GM19468 (cell line): ENCODE data around the gene GBGT1.
"Not testable (repeated sequence)": the region's sequence is repeated elsewhere in the genome, so short reads cannot be mapped to it uniquely, and the experiment has no call there.

ENCODE experiments used
- ATAC-seq: cut with Tn5 transposase; IDR thresholded peaks from one replicate; pipeline ENCODE4 v1.9.1; 2021; ENCODE audit warnings: mild to moderate bottlenecking, moderate library complexity, moderate number of reproducible peaks; ENCODE audit not compliant: unreplicated experiment; ENCODE audit errors: extremely low read depth

GBGT1 gene

DNA sequence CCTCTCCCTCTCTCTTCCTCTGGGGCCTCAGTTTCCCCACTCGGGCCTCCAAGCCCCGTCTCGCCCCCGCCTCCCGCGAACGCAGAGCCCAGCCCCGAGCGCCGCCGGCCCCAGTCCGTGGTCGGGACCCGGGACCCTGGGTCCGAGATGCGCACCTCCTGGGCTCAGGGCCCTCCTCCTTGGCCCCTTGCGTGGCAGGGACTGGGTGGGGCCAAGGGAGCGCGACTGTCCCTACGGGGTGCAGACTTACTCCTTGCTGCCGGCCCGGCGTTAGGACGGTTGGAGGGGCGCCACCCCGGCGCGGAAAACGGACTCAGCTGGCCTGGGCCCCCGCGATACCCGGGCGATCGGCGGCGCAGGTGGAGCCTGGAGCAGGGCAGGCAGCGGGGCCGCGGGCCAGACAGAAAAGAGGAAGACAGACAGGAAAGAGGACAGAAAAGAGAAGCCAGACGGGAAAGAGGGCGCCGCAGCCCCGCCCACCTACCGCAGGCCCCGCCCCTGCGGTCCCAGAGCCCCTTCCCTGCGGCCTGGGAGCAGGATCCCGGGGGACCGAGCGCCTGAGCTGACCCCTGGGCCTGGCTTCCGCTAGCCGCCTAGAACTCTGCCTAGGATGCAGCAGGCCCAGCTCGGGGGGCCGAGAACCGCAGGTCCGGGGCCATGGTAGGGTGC is at the start of gene GBGT1:
Gene GBGT1, minus strand, starts transcription at position 411 of the 669 bp plus-strand sequence. CDS start 1,502 bp downstream, outside the sequence.
- ATAC-seq, result no peak

- ATAC-seq, result no peak
Observed at GRCh38 chr9:133210609-133211008, 46.9 kb upstream of the GBGT1 start.

DNA sequence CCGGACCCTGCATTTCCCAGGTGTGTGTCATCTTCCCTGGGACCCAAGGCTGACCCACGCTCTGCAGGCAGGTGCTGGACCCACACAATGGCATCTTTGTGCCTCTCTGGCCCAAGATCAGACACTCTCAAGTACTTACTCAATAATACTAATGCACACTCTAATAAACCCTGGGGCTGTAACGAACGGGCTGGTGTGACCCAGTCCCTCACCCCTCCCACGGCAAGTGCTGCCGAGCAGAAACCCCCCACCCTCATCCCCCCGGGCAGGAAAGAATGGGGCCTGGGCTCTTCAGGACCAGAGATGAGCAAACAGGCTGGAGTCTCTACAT is 46.5 kb upstream of the GBGT1 start:
- ATAC-seq, result no peak

- ATAC-seq, result not testable (repeated sequence)
Observed at GRCh38 chr9:133209327-133210201, 45.9 kb upstream of the GBGT1 start.

- ATAC-seq, result not testable (repeated sequence)
Observed at GRCh38 chr9:133208880-133209300, 45.2 kb upstream of the GBGT1 start, which contains the start of gene OBP2B. TSS of gene OBP2B (minus strand) at chr9:133209250. CDS start at chr9:133209199, 51 bp downstream.

- not testable (repeated sequence) for ATAC-seq
Observed at GRCh38 chr9:133208171-133208879, 44.6 kb upstream of the GBGT1 start.

DNA sequence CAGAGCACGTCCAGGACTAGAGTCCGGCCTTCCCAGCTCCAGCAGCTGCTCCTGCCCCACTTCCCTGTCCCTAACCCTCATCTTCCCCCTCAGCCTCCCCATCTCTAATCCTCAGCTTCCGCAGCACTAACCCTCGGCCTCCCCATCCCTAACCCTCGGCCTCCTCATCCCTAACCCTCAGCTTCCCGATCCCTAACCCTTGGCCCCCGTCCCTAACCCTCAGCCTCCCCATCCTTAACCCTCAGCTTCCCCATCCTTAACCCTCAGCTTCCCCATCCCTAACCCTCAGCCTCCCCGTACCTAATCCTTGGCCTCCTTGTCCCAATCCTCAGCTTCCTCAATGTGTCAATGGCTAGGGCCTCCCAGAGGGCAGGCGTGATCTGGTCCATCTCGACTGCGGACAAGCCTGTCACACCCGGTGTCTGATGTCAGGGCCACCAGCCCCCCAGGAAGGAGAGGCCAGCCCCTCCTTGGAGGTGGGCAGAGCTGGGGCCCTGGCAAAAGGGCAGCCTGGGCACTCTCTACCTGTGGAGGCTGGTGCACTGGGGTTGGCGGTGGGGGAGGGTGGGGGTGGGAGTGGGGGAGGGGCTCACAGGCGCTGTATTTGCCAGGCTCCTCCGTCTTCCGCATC is 43.9 kb upstream of the GBGT1 start:
- ATAC-seq, result no peak

DNA sequence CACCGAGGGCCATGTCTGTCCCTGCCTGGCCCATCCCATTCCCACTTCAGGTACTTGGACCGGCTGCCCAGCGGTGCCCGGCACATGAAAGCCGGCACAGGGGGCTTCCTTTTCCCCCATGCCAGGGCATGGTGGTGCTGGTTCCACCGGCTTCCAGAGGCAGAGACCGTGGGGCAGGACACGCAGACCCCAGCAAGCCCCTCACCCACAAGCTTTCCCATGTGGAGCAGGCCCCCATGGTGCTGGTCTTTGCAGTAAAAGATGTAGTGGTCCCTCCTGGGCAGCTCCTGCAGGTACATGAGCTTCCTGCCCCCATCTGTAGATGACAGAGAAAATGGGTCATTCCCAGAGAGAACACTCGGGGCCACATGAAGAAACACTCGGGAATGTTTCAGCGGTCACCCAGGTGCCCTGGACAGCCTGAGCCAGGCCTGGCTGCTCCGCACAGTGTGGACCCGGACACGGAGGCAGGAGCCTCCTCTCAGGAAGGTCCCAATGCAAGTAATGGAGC is 43.4 kb upstream of the GBGT1 start:
- ATAC-seq, result no peak

DNA sequence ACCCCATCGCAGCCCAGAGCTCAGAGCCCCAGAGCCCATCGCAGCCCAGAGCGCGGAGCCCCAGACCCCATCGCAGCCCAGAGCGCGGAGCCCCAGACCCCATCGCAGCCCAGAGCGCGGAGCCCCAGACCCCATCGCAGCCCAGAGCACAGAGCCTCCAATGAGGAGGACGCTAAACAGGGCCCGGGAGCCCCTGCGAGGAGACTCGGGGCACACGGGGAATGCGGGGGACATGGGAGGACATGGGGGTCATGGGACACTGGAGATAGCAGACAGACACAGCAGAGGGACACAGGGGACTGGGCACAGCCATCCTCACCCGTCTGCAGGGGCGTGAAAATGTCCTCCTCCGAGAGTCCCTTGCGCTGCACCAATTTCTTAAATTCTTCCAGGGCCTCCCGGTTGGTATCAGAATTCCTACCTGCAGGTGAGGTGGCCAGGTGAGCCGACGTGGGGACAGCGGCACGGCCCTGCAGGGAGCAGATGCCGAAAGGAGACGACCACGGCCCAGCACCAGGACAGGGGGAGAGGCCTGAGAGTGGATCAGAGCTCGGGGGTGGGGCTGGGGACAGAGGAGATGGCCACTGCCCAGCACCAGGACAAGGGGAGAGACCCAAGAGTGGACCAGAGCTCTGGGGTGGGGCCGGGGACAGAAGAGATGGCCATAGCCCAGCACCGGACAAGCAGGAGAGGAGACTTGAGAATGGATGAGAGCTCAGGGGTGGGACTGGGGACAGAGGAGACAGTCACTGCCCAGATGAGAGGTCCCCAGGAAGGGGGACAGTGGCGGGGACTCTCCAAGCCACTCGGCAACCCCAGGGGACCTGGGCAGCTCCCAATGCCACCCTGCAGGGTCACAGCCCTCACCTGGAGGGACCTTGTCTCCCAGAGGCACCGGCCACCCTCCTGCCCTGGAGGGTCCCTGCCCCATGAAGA is 42.5 kb upstream of the GBGT1 start:
- ATAC-seq, result no peak

GRCh38 chr9:133205481-133205887 is 41.8 kb upstream of the GBGT1 start:
- not testable (repeated sequence) for ATAC-seq

- ATAC-seq, result no peak
Observed at GRCh38 chr9:133204993-133205336, 41.3 kb upstream of the GBGT1 start.

DNA sequence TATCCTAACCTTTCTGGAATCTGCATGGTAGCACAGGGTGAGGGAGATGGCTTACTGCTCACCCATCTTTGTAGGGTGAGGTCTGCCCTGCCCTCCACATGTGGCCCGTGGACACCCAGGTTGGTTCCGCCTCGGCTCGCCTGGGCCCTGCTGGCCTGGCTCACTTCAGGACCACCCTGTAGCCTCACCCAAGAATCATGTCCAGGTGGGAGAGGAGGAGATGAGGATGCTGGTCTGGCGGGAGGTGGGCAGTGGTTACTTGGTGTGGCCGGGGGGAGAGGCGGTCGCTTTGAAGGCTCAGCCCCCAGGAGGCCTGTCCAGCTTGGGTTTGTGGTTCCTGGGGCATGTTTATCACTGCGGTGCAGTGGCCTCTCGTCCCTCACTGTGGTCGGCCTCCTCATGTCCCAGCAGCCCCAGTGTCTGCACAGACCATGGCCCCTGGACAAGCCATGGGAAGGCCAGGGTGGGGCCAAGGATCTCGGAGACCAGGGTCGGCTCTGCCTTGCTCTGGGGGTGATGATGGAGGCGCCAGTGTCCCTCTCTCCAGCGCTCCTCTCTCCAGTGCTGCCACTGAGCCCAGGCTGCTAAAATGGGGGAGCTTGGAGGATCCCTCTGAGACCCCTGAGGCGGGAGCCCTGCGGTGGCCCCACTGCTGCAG is 40.8 kb upstream of the GBGT1 start:
- ATAC-seq, result no peak

DNA sequence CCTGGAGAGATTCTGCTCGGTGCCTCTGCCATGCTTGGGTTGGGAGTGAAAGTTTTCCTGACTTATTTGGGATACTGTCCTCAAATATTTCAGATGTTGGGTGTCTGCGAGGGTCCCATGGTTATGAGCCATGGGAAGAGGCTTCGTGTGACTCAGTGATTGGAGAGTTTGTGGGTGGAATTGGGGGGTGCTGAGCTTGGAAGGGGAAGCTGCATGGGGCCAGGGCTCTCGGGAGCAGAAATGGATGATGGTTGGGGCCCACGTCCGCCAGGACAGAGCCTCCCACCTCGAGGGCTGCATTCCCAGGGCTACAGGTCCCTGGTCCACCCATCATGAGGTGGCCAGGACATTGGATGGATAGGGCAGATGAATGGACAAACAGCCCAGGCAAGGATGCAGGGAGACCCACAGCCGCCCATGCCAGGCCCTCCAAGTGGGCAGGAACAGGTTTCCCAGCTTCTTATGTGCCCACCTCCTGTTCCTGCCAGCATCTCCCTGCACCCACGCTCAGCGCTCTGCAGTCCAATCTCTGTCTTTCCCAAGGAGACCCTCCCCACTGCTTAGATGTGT is 39.9 kb upstream of the GBGT1 start:
- no peak for ATAC-seq

DNA sequence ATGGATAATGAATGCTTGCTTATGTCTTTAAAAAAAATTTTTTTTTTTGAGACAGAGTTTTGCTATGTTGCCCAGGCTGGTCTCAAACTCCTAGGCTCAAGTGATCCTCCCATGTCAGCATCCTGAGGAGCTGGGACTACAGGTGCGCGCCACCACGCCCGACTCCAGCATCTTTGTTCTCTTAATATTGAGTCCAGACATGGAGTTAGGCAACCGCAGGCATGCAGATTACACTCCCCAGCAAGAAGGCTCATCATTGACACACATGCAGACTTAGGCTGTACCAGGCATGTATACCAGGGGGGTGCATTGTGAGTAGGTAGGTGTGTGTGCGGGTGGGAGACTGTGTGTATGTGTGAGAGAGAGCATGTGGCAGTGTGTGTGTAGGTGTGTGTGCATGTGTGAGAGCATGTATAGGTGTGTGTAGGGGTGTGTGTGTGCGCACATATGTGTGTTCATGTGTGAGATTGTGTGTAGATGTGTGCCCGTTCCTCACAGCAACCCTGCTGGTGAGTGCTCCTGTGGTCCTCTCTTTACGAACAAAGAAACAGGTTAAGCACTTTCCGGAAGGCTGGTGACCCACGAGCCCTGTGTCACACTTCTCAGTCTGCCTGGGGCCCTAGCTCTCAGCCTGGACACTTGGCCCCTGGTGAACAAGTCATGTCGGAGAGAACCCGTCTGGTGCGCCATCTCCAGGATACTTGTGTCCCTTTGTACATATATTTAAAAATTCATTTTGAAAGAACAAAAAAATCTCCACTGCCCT is 39.2 kb upstream of the GBGT1 start:
- ATAC-seq, result no peak

- ATAC-seq, result no peak
Observed at GRCh38 chr9:133202145-133202513, 38.4 kb upstream of the GBGT1 start.

DNA sequence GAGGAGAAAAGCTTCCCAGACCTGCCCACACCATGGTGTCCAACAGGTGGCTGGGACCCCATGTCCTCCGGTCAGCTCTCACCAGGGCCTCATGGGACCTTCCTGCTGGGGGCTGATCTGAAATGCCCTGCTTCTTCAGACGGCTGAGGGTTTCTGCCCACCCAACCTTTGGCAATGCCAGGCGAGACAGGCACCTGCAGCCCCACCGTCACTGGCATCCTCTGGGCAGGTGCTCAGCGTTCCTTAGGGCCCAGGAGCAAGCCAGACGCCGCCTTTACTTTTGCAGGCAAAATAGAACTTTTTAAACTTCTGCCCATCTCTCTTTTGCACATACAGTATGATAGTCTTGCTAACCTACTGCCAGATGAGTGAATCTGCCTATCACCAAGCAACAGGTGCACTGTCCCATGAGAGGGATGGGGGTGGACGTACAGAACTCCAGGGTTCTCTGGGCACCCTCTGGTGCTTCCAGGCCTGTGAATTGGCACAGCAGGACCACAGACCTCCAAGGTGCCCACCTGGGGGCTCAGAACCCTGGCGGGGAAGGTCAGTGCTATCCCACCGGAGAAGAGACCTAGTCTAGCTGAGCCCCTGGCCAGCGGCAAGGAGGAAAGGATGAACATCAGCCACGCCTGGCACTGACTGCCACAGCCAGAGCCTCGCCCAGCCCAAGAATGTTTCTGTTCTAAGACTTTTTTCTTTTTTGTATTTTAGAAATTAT is 37.9 kb upstream of the GBGT1 start:
- ATAC-seq, result no peak

GRCh38 chr9:133200631-133201030 is 36.9 kb upstream of the GBGT1 start:
- ATAC-seq, result no peak
